ENCODE results near the gene COL8A2. TPM values are rescaled to one million over a fixed set of nuclear protein-coding genes. Genes with fewer than 3 reads are reported as not detected.

Gene COL8A2
- polyA plus RNA-seq, 3 donors = 0.90 to 3.0 (median 1.6) TPM

DNA sequence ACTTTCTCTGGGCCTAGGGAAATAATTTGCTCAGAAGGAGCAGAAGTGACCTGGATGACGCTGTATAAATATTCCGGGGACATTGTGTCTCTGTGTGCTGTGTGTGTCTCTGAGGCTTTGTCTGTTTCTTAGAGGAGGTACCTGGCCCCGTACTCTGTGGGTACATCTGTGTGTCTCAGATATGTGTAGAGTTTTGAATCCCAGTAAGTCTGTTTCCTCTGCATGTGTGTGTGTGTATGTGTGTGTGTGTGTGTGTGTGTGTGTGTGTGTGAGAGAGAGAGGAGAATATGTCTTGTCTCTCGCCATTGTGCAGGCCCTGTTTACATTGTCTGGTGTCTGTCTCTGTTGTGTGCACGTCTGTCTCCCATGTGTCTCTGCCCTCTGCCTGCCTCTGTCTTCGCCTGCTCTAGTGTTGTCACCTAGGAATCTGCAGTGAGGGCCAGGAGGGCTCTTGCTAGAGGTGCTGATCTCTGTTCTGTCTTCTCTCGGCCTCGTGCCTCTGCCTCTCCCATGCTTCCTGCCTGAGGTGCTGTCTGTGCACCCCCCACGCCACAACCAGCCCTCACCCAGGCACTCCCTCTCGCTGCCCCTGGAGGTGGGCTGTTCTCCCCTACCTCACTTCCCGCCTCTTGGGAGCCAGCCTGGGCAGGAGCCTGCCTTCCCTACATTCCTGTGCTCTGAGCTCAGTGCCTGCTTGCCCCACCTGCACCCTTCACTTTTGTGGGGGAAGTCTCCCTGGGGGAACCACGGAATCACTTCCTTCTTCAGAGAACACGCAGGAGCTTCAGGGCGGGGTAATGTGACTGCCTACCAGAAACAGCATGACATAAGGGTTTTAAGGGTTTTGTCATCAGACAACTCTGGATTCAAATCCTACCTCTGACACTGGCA is 36.9 kb upstream of the COL8A2 start:
- Histone ChIP-seq H3K9me3 (replicated peaks in 1 of 2; ENCODE audit: control insufficient read depth in 1 of 2, insufficient read depth in 1 of 2, low read length in 2 of 2) (no peaks in the 10 kb centered on the region), H3K27ac (ENCODE audit: low read depth in 1 of 2, low read length in 2 of 2) (peak overlapping the region; percentile 88 to 97), H3K4me3 (replicated peaks in 1 of 3; ENCODE audit: low read depth in 2 of 3, low read length in 3 of 3) (peak overlapping the region; percentile 20 to 76 (median 44)), H2AFZ (ENCODE audit: insufficient read depth, low read depth, low read length, poor library complexity, severe bottlenecking) (no peak overlapping the region), H4K20me1 (ENCODE audit: insufficient read depth, low read length) (peaks cover 96% of the 10 kb centered on the region), H3K36me3 (replicated peaks in 1 of 2; ENCODE audit: control insufficient read depth in 1 of 2, insufficient read depth in 2 of 2, low read length in 2 of 2) (peaks cover 4 to 16% of the 10 kb centered on the region in 2 donors), H3K9ac (ENCODE audit: insufficient read depth, low read length, poor library complexity, severe bottlenecking) (peak overlapping the region; percentile 61), H3K4me1 (ENCODE audit: control insufficient read depth in 1 of 2, insufficient read depth in 2 of 2, low read length in 2 of 2) (peaks cover 58 to 69% of the 10 kb centered on the region in 2 donors), H3K4me2 (replicated peaks; ENCODE audit: extremely low read depth, low read length, poor library complexity, severe bottlenecking) (peak overlapping the region; percentile 82), H3K79me2 (ENCODE audit: insufficient read depth, low read length) (peaks cover 100% of the 10 kb centered on the region), H3K27me3 (ENCODE audit: control insufficient read depth in 2 of 2, insufficient read depth in 2 of 2, low read length in 2 of 2) (no peaks in the 10 kb centered on the region)
- Mint-ChIP-seq H3K36me3 (peaks cover 46 to 49% of the 10 kb centered on the region in 2 donors), H3K4me3 (peak overlapping the region; percentile 84 to 91), H3K4me1 (peaks cover 80% of the 10 kb centered on the region), H3K9me3 (peaks cover 0 to 3% (median 0%) of the 10 kb centered on the region in 7 donors), H3K27me3 (ENCODE audit: low read depth in 3 of 3) (peaks cover 0 to 2% (median 2%) of the 10 kb centered on the region in 3 donors), H3K27ac (peak overlapping the region; percentile 96 to 99 (median 98))
- DNase-seq = peak; percentile 80 to 95 (median 82)
- TF ChIP-seq, protein P1, sequence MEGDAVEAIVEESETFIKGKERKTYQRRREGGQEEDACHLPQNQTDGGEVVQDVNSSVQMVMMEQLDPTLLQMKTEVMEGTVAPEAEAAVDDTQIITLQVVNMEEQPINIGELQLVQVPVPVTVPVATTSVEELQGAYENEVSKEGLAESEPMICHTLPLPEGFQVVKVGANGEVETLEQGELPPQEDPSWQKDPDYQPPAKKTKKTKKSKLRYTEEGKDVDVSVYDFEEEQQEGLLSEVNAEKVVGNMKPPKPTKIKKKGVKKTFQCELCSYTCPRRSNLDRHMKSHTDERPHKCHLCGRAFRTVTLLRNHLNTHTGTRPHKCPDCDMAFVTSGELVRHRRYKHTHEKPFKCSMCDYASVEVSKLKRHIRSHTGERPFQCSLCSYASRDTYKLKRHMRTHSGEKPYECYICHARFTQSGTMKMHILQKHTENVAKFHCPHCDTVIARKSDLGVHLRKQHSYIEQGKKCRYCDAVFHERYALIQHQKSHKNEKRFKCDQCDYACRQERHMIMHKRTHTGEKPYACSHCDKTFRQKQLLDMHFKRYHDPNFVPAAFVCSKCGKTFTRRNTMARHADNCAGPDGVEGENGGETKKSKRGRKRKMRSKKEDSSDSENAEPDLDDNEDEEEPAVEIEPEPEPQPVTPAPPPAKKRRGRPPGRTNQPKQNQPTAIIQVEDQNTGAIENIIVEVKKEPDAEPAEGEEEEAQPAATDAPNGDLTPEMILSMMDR (IDR thresholded peaks at IDR 0.05) = no peak
- WGBS (ENCODE audit: insufficient coverage) = 13% methylated on average over 11 of the region's 14 CpGs
- intact Hi-C loops (cut with micrococcal nuclease) = no loop called here

DNA sequence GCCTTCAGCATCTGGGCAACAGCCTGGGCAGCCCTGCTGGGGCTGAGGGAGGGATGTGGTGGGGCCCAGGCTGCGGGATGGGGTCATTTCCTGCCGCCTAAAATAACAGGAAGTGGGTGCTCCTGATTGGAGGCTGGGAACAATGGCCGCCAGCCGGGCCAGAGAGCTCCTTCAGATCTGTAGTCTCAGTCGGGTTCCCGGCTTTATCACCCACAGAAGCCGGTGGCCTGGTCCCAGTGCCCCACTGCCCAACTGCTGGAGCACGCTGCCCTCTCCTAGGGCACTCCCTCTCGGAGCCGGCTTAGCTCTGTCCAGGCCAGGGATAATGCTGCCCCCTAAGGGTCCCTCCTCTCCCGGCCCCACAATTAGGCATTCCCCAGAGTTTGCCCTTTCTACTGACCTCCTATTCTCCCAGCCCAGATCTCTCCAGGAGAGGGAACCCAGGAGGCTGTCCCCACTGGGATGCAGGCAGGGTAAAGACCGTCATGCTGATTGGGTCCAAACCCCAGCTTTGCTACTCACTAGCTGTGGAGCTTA is 36.0 kb upstream of the COL8A2 start:
- TF ChIP-seq, protein P1 (IDR thresholded peaks at IDR 0.05) = no peak
- Mint-ChIP-seq H3K4me1 (peaks cover 71% of the 10 kb centered on the region), H3K27me3 (ENCODE audit: low read depth in 3 of 3) (peaks cover 0 to 2% (median 2%) of the 10 kb centered on the region in 3 donors), H3K9me3 (peaks cover 0 to 3% (median 0%) of the 10 kb centered on the region in 7 donors), H3K27ac (peak overlapping the region; percentile 96 to 99 (median 98)), H3K36me3 (peaks cover 40% of the 10 kb centered on the region in 2 donors), H3K4me3 (peak overlapping the region; percentile 84 to 91)
- Histone ChIP-seq H4K20me1 (ENCODE audit: insufficient read depth, low read length) (peaks cover 91% of the 10 kb centered on the region), H2AFZ (ENCODE audit: insufficient read depth, low read depth, low read length, poor library complexity, severe bottlenecking) (peak overlapping the region; percentile 26), H3K79me2 (ENCODE audit: insufficient read depth, low read length) (peaks cover 100% of the 10 kb centered on the region), H3K27ac (ENCODE audit: low read depth in 1 of 2, low read length in 2 of 2) (peak overlapping the region; percentile 88 to 97), H3K4me2 (replicated peaks; ENCODE audit: extremely low read depth, low read length, poor library complexity, severe bottlenecking) (peak overlapping the region; percentile 82), H3K4me1 (ENCODE audit: control insufficient read depth in 1 of 2, insufficient read depth in 2 of 2, low read length in 2 of 2) (peaks cover 58 to 67% of the 10 kb centered on the region in 2 donors), H3K4me3 (replicated peaks in 1 of 3; ENCODE audit: low read depth in 2 of 3, low read length in 3 of 3) (peak overlapping the region; percentile 20 to 76 (median 44)), H3K27me3 (ENCODE audit: control insufficient read depth in 2 of 2, insufficient read depth in 2 of 2, low read length in 2 of 2) (no peaks in the 10 kb centered on the region), H3K9me3 (replicated peaks in 1 of 2; ENCODE audit: control insufficient read depth in 1 of 2, insufficient read depth in 1 of 2, low read length in 2 of 2) (no peaks in the 10 kb centered on the region), H3K36me3 (replicated peaks in 1 of 2; ENCODE audit: control insufficient read depth in 1 of 2, insufficient read depth in 2 of 2, low read length in 2 of 2) (peaks cover 4 to 12% of the 10 kb centered on the region in 2 donors), H3K9ac (ENCODE audit: insufficient read depth, low read length, poor library complexity, severe bottlenecking) (peak overlapping the region; percentile 61)
- 0% methylated on average over 7 of the region's 12 CpGs for WGBS (ENCODE audit: insufficient coverage)
- intact Hi-C loops (cut with micrococcal nuclease) = no loop called here
- peak; percentile 73 to 79 (median 75) for DNase-seq

Data from CD14-positive monocyte (primary cell).